Lower leg skin (tissue), 4 donors: ENCODE results near the gene CCSER1. TPM values are rescaled to one million over a fixed set of nuclear protein-coding genes. Genes with fewer than 3 reads are reported as not detected.

Experiments
- DNase-seq, 2 donors: peaks; one replicate each; pipeline ENCODE4 v3.0.0-alpha.2; 2019; ENCODE audit warnings: low spot score in 2 of 2
- H3K4me3 ChIP-seq: fragments of 200-600 bp; sonication (generic); 2 replicates; pipeline ENCODE4 v1.5.1; 2017; ENCODE audit warnings: mild to moderate bottlenecking, low read depth; ENCODE audit not compliant: poor library complexity, severe bottlenecking
- CTCF ChIP-seq, 3 donors: fragments of 450-650 bp; IDR thresholded peaks; one replicate each; pipeline ENCODE4 v1.5.1; 2016; ENCODE audit warnings: antibody characterized with exemption in 3 of 3, mild to moderate bottlenecking in 3 of 3, moderate library complexity in 2 of 3
- POLR2A ChIP-seq, 2 donors: fragments of 450-650 bp; IDR thresholded peaks; one replicate each; pipeline ENCODE4 v1.6.1; 2016 to 2017; ENCODE audit warnings: antibody characterized with exemption in 2 of 2, mild to moderate bottlenecking in 1 of 2, moderate library complexity in 1 of 2
- WGBS, 2 donors: methylation state at CpG; one replicate each; pipeline ENCODE4 v1.1.5; 2018; 5-methylcytosine and 5-hydroxymethylcytosine counted together
- intact Hi-C: fragments of 100-400 bp; cut with DNase I; formaldehyde crosslinking; loops from one replicate; pipeline ENCODE4 v1.15.0; 2023; ENCODE audit warnings: low total_unique reads
- total RNA-seq, 4 donors: library from RNA; depleted of rRNA; stranded (reverse); fragments of >200 nt; gene quantifications; one replicate each; pipeline ENCODE4 v1.1.0, GENCODE V29; 2016

CCSER1 gene
- total RNA-seq, 4 donors from 2014 or later: 6.5 to 12.1 (median 9.9) TPM

GRCh38 chr4:90084277-90084966 is 42.8 kb upstream of the CCSER1 start:
- TF ChIP-seq POLR2A (IDR thresholded peaks at IDR 0.05): no peak
- no peak for TF ChIP-seq CTCF (IDR thresholded peaks at IDR 0.05)
- intact Hi-C loops: no loop called here
- no peak for DNase-seq
- WGBS, 2 donors: 90 to 92% methylated on average over 3 of the region's 3 CpGs
- no peak overlapping the region for H3K4me3 ChIP-seq

DNA sequence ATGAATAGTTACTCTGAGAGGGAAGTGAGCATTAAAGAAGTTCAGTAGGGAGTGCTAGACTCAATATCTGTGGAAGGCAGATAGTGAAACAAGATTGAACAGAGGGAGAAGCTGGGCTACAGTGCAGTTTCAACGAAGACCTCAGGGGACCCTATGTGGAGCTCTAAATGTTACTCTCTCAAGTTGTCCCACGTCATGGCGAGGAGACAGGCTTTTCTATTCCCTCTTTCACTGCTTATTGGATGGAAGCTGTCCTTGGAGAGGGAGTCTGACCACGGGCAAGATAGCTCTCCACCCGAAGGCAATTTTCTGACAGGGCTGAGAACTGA is 42.3 kb upstream of the CCSER1 start:
- intact Hi-C loops: no loop called here
- DNase-seq: no peak
- WGBS, 2 donors: 79 to 84% methylated on average over 5 of the region's 5 CpGs
- TF ChIP-seq POLR2A (IDR thresholded peaks at IDR 0.05): no peak
- no peak for TF ChIP-seq CTCF (IDR thresholded peaks at IDR 0.05)
- no peak overlapping the region for H3K4me3 ChIP-seq

GRCh38 chr4:90093526-90093925 is 33.7 kb upstream of the CCSER1 start:
- intact Hi-C loops: no loop called here
- H3K4me3 ChIP-seq: no peak overlapping the region
- DNase-seq: no peak
- 55 to 60% methylated on average over 2 of the region's 2 CpGs for WGBS, 2 donors
- no peak for TF ChIP-seq POLR2A (IDR thresholded peaks at IDR 0.05)
- no peak for TF ChIP-seq CTCF (IDR thresholded peaks at IDR 0.05)

DNA sequence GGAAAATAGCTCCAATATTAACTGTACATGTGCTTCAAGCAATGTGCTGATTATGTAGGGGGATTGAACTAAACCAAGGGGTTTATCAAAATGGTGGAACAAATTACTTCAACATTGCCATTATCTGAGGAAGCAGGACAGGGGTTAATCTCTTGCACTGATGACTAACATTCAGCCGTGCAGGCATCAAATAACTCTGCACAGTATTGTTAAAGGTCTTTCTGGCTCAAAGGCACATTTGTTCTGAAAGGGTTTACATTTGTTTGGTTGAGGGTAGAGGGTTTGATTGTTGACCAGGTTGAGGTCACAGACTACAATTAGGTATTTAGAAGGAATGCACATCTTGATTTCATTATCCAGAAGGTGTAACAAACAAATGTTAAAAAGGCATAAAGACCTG is 32.2 kb upstream of the CCSER1 start:
- no peak for DNase-seq
- H3K4me3 ChIP-seq: no peak overlapping the region
- no peak for TF ChIP-seq POLR2A (IDR thresholded peaks at IDR 0.05)
- 17 to 19% methylated on average over 1 of the region's 1 CpG for WGBS, 2 donors
- intact Hi-C loops: no loop called here

DNA sequence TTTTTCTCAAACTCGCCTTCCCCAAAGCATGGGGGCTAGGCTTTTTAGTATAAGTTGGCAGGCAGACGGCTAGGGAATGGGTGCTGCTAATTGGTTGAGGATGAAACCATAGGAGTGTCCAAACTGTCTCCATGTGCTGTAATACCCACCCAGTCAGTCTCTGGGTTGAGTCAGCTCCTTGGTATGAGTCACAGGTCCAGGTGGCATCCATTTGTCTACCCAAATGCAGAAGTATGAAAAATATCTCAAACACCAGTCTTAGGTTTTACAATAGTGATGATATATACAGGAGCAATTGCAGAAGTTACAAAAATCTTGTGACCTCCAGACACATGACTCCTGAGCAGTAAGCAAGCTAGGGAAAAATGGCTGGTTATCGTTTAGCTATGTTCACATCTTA is 27.4 kb upstream of the CCSER1 start:
- intact Hi-C loops: no loop called here
- 69 to 72% methylated on average over 3 of the region's 3 CpGs for WGBS, 2 donors

GRCh38 chr4:90103991-90104390 is 23.2 kb upstream of the CCSER1 start:
- no peak overlapping the region for H3K4me3 ChIP-seq
- 78 to 81% methylated on average over 3 of the region's 3 CpGs for WGBS, 2 donors
- DNase-seq: no peak
- intact Hi-C loops: no loop called here
- no peak for TF ChIP-seq POLR2A (IDR thresholded peaks at IDR 0.05)

More for the DNA sequence above, 27.4 kb upstream of the CCSER1 start:
- TF ChIP-seq POLR2A (IDR thresholded peaks at IDR 0.05) (no peak), CTCF (IDR thresholded peaks at IDR 0.05) (no peak)
- no peak overlapping the region for H3K4me3 ChIP-seq
- peak in 1 of 2 donors; percentile 15 for DNase-seq

- DNase-seq: no peak
- no peak for TF ChIP-seq POLR2A (IDR thresholded peaks at IDR 0.05)
- TF ChIP-seq CTCF (IDR thresholded peaks at IDR 0.05): no peak
- WGBS, 2 donors: 72 to 76% methylated on average over 2 of the region's 2 CpGs
- intact Hi-C loops: no loop called here
- H3K4me3 ChIP-seq: no peak overlapping the region
These were observed 21.9 kb upstream of the CCSER1 start for GRCh38 chr4:90105274-90105673.
